ENCODE results near the gene ARHGEF28. TPM values are rescaled to one million over a fixed set of nuclear protein-coding genes. Genes with fewer than 3 reads are reported as not detected.

ARHGEF28 gene
- total and polyA plus RNA-seq, 9 of the 15 experiments (the other 6 are each of a cell fraction or from before 2014, with no cell fraction given), result 0.27 TPM; not detected in 8

DNA sequence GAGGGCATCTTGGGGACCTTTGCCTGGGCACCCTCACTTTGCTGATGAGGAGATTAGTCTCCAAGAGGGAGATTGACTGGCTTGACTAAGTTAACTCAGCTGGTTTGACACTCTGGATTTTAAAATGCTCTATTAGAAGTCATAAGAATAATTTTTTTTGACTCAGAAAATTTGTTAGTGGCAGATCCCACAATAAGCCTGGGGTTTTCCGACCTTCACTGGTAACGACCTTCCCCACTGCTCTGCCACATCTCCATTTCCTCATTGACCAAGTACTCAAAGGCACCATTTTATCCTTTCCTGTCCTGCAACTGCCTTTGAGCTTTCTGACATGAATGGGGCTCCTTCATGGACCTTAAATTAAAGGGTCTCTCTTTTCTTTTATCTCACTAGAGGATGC is 67.0 kb downstream of the ARHGEF28 start:
- Histone ChIP-seq H3K27ac (ENCODE audit: extremely low read depth, low read depth, low read length) (no peak overlapping the region), H3K9me3 (replicated peaks; ENCODE audit: control insufficient read depth, insufficient read depth, low read depth, low read length) (no peaks in the 10 kb centered on the region), H4K20me1 (replicated peaks; ENCODE audit: control insufficient read depth, insufficient read depth, low read length) (no peaks in the 10 kb centered on the region), H3K79me2 (ENCODE audit: control insufficient read depth, insufficient read depth, low read length) (no peaks in the 10 kb centered on the region), H3K27me3 (ENCODE audit: control insufficient read depth in 2 of 2, insufficient read depth in 2 of 2, low read length in 2 of 2) (no peaks in the 10 kb centered on the region; a peak in 1 of 5 replicates), H2AFZ (ENCODE audit: low read depth, low read length) (no peak overlapping the region), H3K9me1 (ENCODE audit: control insufficient read depth, insufficient read depth, low read length) (no peaks in the 10 kb centered on the region), H3K4me1 (replicated peaks in 1 of 2; ENCODE audit: control insufficient read depth in 2 of 2, insufficient read depth in 2 of 2, low read length in 2 of 2) (no peaks in the 10 kb centered on the region), H3K36me3 (ENCODE audit: control insufficient read depth, insufficient read depth, low read length) (no peaks in the 10 kb centered on the region), H3K9ac (ENCODE audit: insufficient read depth in 1 of 2, low read depth in 2 of 2, low read length in 2 of 2) (no peak overlapping the region), H3K4me3 (no peak overlapping the region), H3K4me2 (ENCODE audit: insufficient read depth, low read length) (no peak overlapping the region)
- no peak for DNase-seq (ENCODE audit: extremely low read depth in 1 of 4, low spot score in 3 of 4)
- intact Hi-C loops (cut with micrococcal nuclease) (loop anchor here (5.0 to 10.0 kb wide), 2 partner anchors 101 to 178 kb away; no protein-coding TSS in a partner anchor), in situ Hi-C loops (cut with MboI) (no loop called here)
- BruUV-seq (replicated peaks), result no TSS peak
- ATAC-seq, result no peak
- ChIA-PET POLR2A (no interaction called here), CTCF (ENCODE audit: low intra/inter-chr PET ratio) (interaction anchor here (0.6 kb wide), 1 partner anchor 100 kb away, joined by 3 read pairs; no protein-coding TSS in a partner anchor)
- FAIRE-seq, result no peak
- WGBS (ENCODE audit: insufficient coverage, low coverage, missing lambda C conversion rate), result 0% methylated on average over 2 of the region's 2 CpGs
- TF ChIP-seq, protein P1, sequence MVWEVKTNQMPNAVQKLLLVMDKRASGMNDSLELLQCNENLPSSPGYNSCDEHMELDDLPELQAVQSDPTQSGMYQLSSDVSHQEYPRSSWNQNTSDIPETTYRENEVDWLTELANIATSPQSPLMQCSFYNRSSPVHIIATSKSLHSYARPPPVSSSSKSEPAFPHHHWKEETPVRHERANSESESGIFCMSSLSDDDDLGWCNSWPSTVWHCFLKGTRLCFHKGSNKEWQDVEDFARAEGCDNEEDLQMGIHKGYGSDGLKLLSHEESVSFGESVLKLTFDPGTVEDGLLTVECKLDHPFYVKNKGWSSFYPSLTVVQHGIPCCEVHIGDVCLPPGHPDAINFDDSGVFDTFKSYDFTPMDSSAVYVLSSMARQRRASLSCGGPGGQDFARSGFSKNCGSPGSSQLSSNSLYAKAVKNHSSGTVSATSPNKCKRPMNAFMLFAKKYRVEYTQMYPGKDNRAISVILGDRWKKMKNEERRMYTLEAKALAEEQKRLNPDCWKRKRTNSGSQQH (CRISPR knock-in tag; IDR thresholded peaks at IDR 0.05), result no peak
- TF ChIP-seq CEBPG (CRISPR knock-in tag; IDR thresholded peaks at IDR 0.05) (no peak), CEBPG (tag; conservative IDR thresholded peaks at IDR 0.05 in 1 of 2, IDR thresholded peaks at IDR 0.05 in 1 of 2) (no peak), YY1 (IDR thresholded peaks at IDR 0.05; ENCODE audit: borderline replicate concordance in 1 of 3, control insufficient read depth in 1 of 3, extremely low read depth in 1 of 3, insufficient read depth in 3 of 3, insufficient read length in 1 of 3, insufficient replicate concordance in 2 of 3, low read depth in 1 of 3, low read length in 2 of 3) (no peak), ZBTB1 (CRISPR knock-in tag; IDR thresholded peaks at IDR 0.05; ENCODE audit: borderline replicate concordance, low read depth) (no peak), RB1 (IDR thresholded peaks at IDR 0.05; ENCODE audit: low read depth) (no peak), ELF4 (CRISPR knock-in tag; IDR thresholded peaks at IDR 0.05) (no peak), HSF4 (CRISPR knock-in tag; IDR thresholded peaks at IDR 0.05; ENCODE audit: borderline replicate concordance) (no peak), MTA3 (IDR thresholded peaks at IDR 0.05; ENCODE audit: borderline replicate concordance) (no peak), ZNF143 (CRISPR knock-in tag; IDR thresholded peaks at IDR 0.05) (no peak), MAFK (IDR thresholded peaks at IDR 0.05; ENCODE audit: low read length) (no peak), TAF7 (tag; IDR thresholded peaks at IDR 0.05) (no peak), SAP30 (IDR thresholded peaks at IDR 0.05; ENCODE audit: borderline replicate concordance, insufficient read depth, low read depth, low read length, poor library complexity, severe bottlenecking) (no peak), NR4A1 (CRISPR knock-in tag; IDR thresholded peaks at IDR 0.05) (no peak), NR4A1 (tag; IDR thresholded peaks at IDR 0.05) (no peak)
- TF ChIP-seq, protein P2, sequence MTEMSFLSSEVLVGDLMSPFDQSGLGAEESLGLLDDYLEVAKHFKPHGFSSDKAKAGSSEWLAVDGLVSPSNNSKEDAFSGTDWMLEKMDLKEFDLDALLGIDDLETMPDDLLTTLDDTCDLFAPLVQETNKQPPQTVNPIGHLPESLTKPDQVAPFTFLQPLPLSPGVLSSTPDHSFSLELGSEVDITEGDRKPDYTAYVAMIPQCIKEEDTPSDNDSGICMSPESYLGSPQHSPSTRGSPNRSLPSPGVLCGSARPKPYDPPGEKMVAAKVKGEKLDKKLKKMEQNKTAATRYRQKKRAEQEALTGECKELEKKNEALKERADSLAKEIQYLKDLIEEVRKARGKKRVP (CRISPR knock-in tag; IDR thresholded peaks at IDR 0.05), result no peak
- TF ChIP-seq, protein P3, sequence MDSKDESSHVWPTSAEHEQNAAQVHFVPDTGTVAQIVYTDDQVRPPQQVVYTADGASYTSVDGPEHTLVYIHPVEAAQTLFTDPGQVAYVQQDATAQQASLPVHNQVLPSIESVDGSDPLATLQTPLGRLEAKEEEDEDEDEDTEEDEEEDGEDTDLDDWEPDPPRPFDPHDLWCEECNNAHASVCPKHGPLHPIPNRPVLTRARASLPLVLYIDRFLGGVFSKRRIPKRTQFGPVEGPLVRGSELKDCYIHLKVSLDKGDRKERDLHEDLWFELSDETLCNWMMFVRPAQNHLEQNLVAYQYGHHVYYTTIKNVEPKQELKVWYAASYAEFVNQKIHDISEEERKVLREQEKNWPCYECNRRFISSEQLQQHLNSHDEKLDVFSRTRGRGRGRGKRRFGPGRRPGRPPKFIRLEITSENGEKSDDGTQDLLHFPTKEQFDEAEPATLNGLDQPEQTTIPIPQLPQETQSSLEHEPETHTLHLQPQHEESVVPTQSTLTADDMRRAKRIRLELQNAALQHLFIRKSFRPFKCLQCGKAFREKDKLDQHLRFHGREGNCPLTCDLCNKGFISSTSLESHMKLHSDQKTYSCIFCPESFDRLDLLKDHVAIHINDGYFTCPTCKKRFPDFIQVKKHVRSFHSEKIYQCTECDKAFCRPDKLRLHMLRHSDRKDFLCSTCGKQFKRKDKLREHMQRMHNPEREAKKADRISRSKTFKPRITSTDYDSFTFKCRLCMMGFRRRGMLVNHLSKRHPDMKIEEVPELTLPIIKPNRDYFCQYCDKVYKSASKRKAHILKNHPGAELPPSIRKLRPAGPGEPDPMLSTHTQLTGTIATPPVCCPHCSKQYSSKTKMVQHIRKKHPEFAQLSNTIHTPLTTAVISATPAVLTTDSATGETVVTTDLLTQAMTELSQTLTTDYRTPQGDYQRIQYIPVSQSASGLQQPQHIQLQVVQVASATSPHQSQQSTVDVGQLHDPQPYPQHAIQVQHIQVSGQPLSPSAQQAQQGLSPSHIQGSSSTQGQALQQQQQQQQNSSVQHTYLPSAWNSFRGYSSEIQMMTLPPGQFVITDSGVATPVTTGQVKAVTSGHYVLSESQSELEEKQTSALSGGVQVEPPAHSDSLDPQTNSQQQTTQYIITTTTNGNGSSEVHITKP (IDR thresholded peaks at IDR 0.05; ENCODE audit: partially characterized antibody), result no peak
